OCI-LY3 (cell line): Measurements from ENCODE around the gene SDK1.

Experiments
- EZH2phosphoT487 ChIP-seq: fragments of 200-600 bp; shearing (Covaris generic); IDR thresholded peaks from 2 replicates; pipeline ENCODE4 v1.6.1; 2018; ENCODE audit warnings: antibody characterized with exemption, mixed run types, low read depth
- TF ChIP-seq, protein P1 (sequence below): fragments of 200-600, 300-600 bp; sonication (generic); IDR thresholded peaks from 2 replicates; pipeline ENCODE4 v1.5.1; 2014; ENCODE audit warnings: antibody characterized with exemption, low read length, low read depth

- TF ChIP-seq, protein P1, sequence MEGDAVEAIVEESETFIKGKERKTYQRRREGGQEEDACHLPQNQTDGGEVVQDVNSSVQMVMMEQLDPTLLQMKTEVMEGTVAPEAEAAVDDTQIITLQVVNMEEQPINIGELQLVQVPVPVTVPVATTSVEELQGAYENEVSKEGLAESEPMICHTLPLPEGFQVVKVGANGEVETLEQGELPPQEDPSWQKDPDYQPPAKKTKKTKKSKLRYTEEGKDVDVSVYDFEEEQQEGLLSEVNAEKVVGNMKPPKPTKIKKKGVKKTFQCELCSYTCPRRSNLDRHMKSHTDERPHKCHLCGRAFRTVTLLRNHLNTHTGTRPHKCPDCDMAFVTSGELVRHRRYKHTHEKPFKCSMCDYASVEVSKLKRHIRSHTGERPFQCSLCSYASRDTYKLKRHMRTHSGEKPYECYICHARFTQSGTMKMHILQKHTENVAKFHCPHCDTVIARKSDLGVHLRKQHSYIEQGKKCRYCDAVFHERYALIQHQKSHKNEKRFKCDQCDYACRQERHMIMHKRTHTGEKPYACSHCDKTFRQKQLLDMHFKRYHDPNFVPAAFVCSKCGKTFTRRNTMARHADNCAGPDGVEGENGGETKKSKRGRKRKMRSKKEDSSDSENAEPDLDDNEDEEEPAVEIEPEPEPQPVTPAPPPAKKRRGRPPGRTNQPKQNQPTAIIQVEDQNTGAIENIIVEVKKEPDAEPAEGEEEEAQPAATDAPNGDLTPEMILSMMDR, result no peak
- no peak for TF ChIP-seq EZH2phosphoT487
Observed at GRCh38 chr7:3844540-3845151, 543.6 kb downstream of the SDK1 start.
